GM18867 (cell line): ENCODE measurements around the gene JAZF1.

Source experiments
- ATAC-seq: cut with Tn5 transposase; IDR thresholded peaks from one replicate; pipeline ENCODE4 v1.9.1; 2021; ENCODE audit warnings: mild to moderate bottlenecking, moderate library complexity; ENCODE audit not compliant: unreplicated experiment

JAZF1 gene

DNA sequence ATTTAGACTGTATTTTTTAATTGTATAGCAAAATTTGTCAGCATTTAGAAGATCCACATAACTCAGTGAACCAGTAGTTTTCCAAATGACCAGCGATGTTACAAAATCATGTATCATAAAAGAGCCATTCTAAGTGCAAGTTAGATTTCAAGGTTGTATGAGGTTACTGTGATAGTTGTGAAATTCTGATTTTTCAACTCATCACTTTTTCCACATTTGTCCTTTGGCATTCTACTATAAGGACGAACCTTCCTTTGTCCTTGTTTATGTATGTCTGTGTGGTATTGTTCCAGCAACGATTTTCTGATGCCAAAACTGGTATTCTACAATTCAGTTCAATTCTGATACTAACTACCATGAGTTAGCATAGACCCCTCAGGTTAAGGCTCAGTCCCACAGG is 376.5 kb downstream of the JAZF1 start:
- ATAC-seq, result no peak

DNA sequence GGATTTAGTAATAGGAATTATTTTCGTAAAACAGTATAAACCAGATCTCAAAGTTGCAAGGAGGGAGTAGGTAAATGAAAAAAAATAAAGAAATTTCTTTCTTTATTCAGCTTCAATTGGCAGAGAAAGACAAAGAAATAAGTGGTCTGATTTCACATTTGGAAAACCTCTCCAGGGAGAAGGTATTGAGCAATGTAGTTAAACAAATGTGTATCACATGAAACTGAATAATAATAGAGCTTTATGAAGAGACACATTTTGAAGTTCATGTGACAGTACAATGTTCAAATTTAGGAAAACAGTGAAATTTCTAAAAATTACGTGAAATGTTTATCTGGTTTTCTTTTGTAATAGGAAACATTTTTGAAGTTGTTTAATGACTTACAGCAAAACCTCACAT is 377.6 kb downstream of the JAZF1 start:
- ATAC-seq, result no peak

DNA sequence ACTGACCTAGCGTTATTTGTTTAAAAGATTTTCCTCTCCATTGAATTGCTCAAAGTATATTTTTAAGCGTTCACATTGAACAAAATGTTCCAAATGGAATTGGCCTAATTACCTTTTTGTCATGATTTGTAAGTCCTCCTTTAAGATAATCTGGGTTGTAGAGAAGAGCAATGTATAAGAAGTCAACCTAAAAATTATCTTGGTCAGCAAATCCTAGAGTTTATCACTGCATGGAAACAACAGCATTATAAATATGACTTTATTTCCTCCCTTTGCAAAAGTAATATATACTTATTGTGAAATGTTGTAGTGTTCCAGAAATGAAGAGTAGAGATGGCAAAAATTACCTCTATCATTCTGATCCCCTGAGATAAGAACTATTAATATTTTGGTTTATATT is 381.4 kb downstream of the JAZF1 start:
- no peak for ATAC-seq

DNA sequence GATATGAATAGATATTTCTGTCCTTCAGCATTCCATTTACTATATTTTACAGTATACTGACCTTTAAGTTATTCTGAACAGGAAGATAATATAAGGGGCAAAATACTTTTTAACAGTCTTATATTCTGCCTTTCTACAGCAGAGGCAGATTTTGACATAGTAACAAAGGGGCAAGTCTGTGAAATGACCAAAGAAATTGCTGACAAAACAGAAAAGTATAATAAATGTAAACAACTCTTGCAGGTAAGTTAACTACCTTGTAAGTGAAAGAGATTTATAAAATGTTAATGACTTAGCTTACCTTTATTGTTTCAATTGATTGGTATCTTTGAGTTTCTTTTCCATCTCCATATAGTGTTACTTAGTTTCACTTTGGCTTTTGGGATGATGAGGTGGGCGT is 384.6 kb downstream of the JAZF1 start:
- no peak for ATAC-seq

DNA sequence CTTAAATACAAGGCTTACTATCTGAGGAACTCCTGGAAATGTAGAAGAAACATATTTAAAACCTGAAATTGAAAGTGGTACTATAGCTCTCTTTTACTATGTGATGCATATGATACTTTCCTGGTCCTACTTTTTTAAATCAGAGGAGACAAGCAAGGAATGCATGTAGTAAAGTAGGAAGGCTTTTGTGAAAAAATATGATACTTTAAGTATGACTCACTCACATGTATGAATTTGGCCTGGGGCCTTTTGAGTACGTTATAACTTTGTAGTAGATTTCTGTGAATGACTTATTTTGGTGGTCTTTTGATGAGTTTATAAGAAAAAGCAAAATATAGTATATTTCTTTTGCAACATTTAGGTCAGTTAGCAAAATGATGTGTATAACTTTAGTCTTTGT is 386.8 kb downstream of the JAZF1 start:
- no peak for ATAC-seq

GRCh38 chr7:27788437-27788836 is 392.2 kb downstream of the JAZF1 start:
- no peak for ATAC-seq

- ATAC-seq, result no peak
Observed at GRCh38 chr7:27784399-27785053, 396.1 kb downstream of the JAZF1 start.

- no peak for ATAC-seq
Observed at GRCh38 chr7:27782849-27783248, 397.7 kb downstream of the JAZF1 start.

DNA sequence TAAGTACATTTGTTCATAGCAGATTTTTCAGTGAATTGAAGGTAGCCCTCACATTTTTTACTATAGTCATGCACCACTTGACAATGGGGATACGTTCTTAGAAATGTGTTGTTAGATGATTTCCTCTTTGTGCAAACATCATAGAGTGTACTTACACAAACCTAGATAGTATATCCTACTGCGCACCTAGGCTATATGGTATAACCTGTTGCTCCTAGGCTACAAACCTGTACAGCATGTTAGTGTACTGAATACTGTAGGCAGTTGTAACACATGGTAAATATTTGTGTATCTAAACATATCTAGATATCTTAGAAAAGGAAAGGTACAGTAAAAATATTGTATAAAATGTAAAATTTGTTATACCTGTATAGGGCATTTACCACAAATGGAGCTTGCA is 399.4 kb downstream of the JAZF1 start:
- no peak for ATAC-seq
